GM23338 (cell line): ENCODE results near the gene SSBP2. TPM values are rescaled to one million over a fixed set of nuclear protein-coding genes. Genes with fewer than 3 reads are reported as not detected.
A peak's percentile ranks its signal among the peaks of the same experiment; 100 is the strongest.

Source experiments
- ATAC-seq: fragments of 200-7000 bp; cut with Tn5 transposase; 3 replicates; pipeline ENCODE4 v1.9.1; 2020
- DNase-seq: peaks from one replicate; pipeline ENCODE4 v3.0.0-alpha.2; 2015; ENCODE audit warnings: low spot score
- H2AFZ ChIP-seq: fragments of 200-600 bp; sonication (generic); 2 replicates; pipeline ENCODE4 v1.8.0; 2016; ENCODE audit warnings: antibody characterized with exemption, mild to moderate bottlenecking, moderate library complexity
- H3F3A ChIP-seq: fragments of 200-600 bp; sonication (generic); replicated peaks from 2 replicates; pipeline ENCODE4 v1.8.0; 2017; ENCODE audit warnings: antibody characterized with exemption, mixed run types, low read depth
- H3K27ac ChIP-seq: fragments of 200-600 bp; sonication (generic); 2 replicates; pipeline ENCODE4 v1.6.1; 2016; ENCODE audit warnings: low read depth
- H3K27me3 ChIP-seq: fragments of 200-600 bp; sonication (generic); 2 replicates; pipeline ENCODE4 v1.8.0; 2016; ENCODE audit warnings: mild to moderate bottlenecking, mixed run types, moderate library complexity; ENCODE audit not compliant: insufficient read depth
- H3K36me3 ChIP-seq: fragments of 200-600 bp; sonication (generic); 2 replicates; pipeline ENCODE4 v1.8.0; 2016; ENCODE audit warnings: mild to moderate bottlenecking; ENCODE audit not compliant: insufficient read depth
- H3K4me1 ChIP-seq: fragments of 200-600 bp; sonication (generic); 2 replicates; pipeline ENCODE4 v1.8.0; 2016; ENCODE audit warnings: mild to moderate bottlenecking, moderate library complexity; ENCODE audit not compliant: insufficient read depth
- H3K4me2 ChIP-seq: fragments of 200-600 bp; sonication (generic); 2 replicates; pipeline ENCODE4 v1.7.1; 2017; ENCODE audit warnings: mixed run types
- H3K4me3 ChIP-seq: fragments of 200-600 bp; sonication (generic); 2 replicates; pipeline ENCODE4 v1.6.1; 2016; ENCODE audit warnings: mixed run types
- H3K79me2 ChIP-seq: fragments of 200-600 bp; sonication (generic); replicated peaks from 2 replicates; pipeline ENCODE4 v1.8.0; 2017; ENCODE audit warnings: mild to moderate bottlenecking; ENCODE audit not compliant: insufficient read depth
- H3K9me2 ChIP-seq: fragments of 200-600 bp; sonication (generic); 2 replicates; pipeline ENCODE4 v1.8.0; 2017; ENCODE audit not compliant: insufficient read depth
- H4K20me1 ChIP-seq: fragments of 200-600 bp; sonication (generic); replicated peaks from 2 replicates; pipeline ENCODE4 v1.8.0; 2017; ENCODE audit warnings: mild to moderate bottlenecking; ENCODE audit not compliant: insufficient read depth
- H3K27ac Mint-ChIP-seq: 2 replicates; pipeline ENCODE4 v1.8.0; 2020; ENCODE audit warnings: inconsistent platforms, mild to moderate bottlenecking, moderate library complexity, mixed read lengths
- H3K27me3 Mint-ChIP-seq: 3 replicates; pipeline ENCODE4 v1.8.0; 2022; ENCODE audit warnings: low read depth, mild to moderate bottlenecking, moderate library complexity, mixed read lengths, inconsistent platforms; ENCODE audit not compliant: insufficient read depth, poor library complexity
- H3K36me3 Mint-ChIP-seq: 3 replicates; pipeline ENCODE4 v1.8.0; 2021; ENCODE audit warnings: low read depth, mild to moderate bottlenecking, inconsistent platforms, moderate library complexity, mixed read lengths
- H3K4me1 Mint-ChIP-seq: 3 replicates; pipeline ENCODE4 v1.8.0; 2020; ENCODE audit warnings: mild to moderate bottlenecking, inconsistent platforms, mixed read lengths
- H3K4me3 Mint-ChIP-seq: 3 replicates; pipeline ENCODE4 v1.8.0; 2021; ENCODE audit warnings: moderate library complexity, mild to moderate bottlenecking, inconsistent platforms, mixed read lengths
- H3K9me3 Mint-ChIP-seq: 3 replicates; pipeline ENCODE4 v1.8.0; 2020; ENCODE audit warnings: moderate library complexity, mild to moderate bottlenecking, inconsistent platforms, mixed read lengths
- CREB1 ChIP-seq: fragments of 250-450 bp; sonication (Bioruptor Pico); IDR thresholded peaks from 2 replicates; pipeline ENCODE4 v1.5.0; 2020; ENCODE audit warnings: low read depth, mild to moderate bottlenecking, moderate library complexity
- EZH2 ChIP-seq: fragments of 200-600 bp; sonication (generic); IDR thresholded peaks from one replicate; pipeline ENCODE4 v1.8.0; 2017; ENCODE audit warnings: antibody characterized with exemption, mild to moderate bottlenecking, low read depth; ENCODE audit not compliant: unreplicated experiment
- JUNB ChIP-seq: IDR thresholded peaks from one replicate; pipeline ENCODE4 v1.6.1; 2016; ENCODE audit warnings: antibody characterized with exemption; ENCODE audit not compliant: unreplicated experiment
- NANOG ChIP-seq: IDR thresholded peaks from 2 replicates; pipeline ENCODE4 v1.6.1; 2016; ENCODE audit warnings: antibody characterized with exemption, borderline replicate concordance
- STAT1 ChIP-seq: IDR thresholded peaks from one replicate; pipeline ENCODE4 v1.6.1; 2016; ENCODE audit warnings: antibody characterized with exemption; ENCODE audit not compliant: unreplicated experiment
- ZNF331 ChIP-seq: fragments of 250-450 bp; sonication (Bioruptor Pico); IDR thresholded peaks from 2 replicates; pipeline ENCODE4 v1.5.0; 2020; ENCODE audit warnings: low read depth, mild to moderate bottlenecking, moderate library complexity
- polyA plus RNA-seq: library from polyadenylated mRNA; unstranded; fragments of >200 nt; fragmentation: Nextera tagmentation; extraction: Ambion mirVana; gene quantifications from 2 replicates; pipeline ENCODE4 v1.2.1, GENCODE V29; 2016
- total RNA-seq: library from RNA; depleted of rRNA; stranded (reverse); fragments of >200 nt; shearing (Covaris generic); gene quantifications from 2 replicates; pipeline ENCODE4 v1.2.3, GENCODE V29; 2014
- TF ChIP-seq, protein P1 (sequence below): fragments of 250-450 bp; sonication (Bioruptor Pico); IDR thresholded peaks from 2 replicates; pipeline ENCODE4 v1.5.0; 2020; ENCODE audit warnings: mild to moderate bottlenecking, moderate library complexity
- TF ChIP-seq, protein P2 (sequence below), 2 experiments: fragments of 200-600 bp in 1 of 2; sonication (generic) in 1 of 2; conservative IDR thresholded peaks; 2 replicates each; pipeline versions ENCODE4 v1.5.1 to v1.6.1; 2016 to 2017; ENCODE audit warnings: antibody characterized with exemption in 2 of 2, low read depth in 2 of 2, mild to moderate bottlenecking in 2 of 2, moderate library complexity in 1 of 2

Gene SSBP2
- total and polyA plus RNA-seq, 2 experiments from 2014 or later = 21.5 to 24.7 TPM

DNA sequence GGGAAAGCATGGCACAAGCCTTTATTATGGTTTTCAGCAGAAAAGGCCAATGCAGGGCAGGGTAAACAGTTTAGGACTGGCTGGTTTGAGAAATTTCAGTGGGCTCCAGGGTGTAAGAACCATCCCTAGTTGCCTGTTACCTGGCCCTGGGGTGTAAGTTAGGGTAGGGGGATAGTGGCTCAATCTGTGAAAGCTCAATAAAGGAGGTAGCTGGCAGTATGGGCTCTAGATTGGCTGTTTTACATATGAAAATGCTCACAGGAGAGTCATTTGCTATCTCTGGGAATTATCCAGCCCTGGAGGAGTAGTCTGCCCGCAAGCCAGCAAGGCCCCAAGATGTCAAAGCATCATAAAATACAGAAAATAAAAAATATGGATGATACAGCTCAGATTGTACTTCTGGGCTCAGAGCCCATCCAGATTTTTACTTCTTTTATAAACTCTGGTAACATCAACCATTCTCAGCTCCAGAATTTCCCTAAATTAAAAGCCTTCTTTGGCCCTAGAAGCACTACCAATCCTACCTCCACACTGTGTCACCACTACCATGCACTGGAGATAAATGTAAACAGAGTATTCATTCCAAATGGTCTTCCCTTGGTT, 31.1 kb downstream of the SSBP2 start (continued):
- TF ChIP-seq, protein P1, sequence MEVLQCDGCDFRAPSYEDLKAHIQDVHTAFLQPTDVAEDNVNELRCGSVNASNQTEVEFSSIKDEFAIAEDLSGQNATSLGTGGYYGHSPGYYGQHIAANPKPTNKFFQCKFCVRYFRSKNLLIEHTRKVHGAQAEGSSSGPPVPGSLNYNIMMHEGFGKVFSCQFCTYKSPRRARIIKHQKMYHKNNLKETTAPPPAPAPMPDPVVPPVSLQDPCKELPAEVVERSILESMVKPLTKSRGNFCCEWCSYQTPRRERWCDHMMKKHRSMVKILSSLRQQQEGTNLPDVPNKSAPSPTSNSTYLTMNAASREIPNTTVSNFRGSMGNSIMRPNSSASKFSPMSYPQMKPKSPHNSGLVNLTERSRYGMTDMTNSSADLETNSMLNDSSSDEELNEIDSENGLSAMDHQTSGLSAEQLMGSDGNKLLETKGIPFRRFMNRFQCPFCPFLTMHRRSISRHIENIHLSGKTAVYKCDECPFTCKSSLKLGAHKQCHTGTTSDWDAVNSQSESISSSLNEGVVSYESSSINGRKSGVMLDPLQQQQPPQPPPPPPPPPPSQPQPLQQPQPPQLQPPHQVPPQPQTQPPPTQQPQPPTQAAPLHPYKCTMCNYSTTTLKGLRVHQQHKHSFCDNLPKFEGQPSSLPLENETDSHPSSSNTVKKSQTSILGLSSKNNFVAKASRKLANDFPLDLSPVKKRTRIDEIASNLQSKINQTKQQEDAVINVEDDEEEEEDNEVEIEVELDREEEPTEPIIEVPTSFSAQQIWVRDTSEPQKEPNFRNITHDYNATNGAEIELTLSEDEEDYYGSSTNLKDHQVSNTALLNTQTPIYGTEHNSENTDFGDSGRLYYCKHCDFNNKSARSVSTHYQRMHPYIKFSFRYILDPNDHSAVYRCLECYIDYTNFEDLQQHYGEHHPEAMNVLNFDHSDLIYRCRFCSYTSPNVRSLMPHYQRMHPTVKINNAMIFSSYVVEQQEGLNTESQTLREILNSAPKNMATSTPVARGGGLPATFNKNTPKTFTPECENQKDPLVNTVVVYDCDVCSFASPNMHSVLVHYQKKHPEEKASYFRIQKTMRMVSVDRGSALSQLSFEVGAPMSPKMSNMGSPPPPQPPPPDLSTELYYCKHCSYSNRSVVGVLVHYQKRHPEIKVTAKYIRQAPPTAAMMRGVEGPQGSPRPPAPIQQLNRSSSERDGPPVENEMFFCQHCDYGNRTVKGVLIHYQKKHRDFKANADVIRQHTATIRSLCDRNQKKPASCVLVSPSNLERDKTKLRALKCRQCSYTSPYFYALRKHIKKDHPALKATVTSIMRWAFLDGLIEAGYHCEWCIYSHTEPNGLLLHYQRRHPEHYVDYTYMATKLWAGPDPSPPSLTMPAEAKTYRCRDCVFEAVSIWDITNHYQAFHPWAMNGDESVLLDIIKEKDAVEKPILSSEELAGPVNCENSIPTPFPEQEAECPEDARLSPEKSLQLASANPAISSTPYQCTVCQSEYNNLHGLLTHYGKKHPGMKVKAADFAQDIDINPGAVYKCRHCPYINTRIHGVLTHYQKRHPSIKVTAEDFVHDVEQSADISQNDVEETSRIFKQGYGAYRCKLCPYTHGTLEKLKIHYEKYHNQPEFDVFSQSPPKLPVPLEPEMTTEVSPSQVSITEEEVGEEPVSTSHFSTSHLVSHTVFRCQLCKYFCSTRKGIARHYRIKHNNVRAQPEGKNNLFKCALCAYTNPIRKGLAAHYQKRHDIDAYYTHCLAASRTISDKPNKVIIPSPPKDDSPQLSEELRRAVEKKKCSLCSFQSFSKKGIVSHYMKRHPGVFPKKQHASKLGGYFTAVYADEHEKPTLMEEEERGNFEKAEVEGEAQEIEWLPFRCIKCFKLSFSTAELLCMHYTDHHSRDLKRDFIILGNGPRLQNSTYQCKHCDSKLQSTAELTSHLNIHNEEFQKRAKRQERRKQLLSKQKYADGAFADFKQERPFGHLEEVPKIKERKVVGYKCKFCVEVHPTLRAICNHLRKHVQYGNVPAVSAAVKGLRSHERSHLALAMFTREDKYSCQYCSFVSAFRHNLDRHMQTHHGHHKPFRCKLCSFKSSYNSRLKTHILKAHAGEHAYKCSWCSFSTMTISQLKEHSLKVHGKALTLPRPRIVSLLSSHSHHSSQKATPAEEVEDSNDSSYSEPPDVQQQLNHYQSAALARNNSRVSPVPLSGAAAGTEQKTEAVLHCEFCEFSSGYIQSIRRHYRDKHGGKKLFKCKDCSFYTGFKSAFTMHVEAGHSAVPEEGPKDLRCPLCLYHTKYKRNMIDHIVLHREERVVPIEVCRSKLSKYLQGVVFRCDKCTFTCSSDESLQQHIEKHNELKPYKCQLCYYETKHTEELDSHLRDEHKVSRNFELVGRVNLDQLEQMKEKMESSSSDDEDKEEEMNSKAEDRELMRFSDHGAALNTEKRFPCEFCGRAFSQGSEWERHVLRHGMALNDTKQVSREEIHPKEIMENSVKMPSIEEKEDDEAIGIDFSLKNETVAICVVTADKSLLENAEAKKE = no peak
- TF ChIP-seq, protein P2, sequence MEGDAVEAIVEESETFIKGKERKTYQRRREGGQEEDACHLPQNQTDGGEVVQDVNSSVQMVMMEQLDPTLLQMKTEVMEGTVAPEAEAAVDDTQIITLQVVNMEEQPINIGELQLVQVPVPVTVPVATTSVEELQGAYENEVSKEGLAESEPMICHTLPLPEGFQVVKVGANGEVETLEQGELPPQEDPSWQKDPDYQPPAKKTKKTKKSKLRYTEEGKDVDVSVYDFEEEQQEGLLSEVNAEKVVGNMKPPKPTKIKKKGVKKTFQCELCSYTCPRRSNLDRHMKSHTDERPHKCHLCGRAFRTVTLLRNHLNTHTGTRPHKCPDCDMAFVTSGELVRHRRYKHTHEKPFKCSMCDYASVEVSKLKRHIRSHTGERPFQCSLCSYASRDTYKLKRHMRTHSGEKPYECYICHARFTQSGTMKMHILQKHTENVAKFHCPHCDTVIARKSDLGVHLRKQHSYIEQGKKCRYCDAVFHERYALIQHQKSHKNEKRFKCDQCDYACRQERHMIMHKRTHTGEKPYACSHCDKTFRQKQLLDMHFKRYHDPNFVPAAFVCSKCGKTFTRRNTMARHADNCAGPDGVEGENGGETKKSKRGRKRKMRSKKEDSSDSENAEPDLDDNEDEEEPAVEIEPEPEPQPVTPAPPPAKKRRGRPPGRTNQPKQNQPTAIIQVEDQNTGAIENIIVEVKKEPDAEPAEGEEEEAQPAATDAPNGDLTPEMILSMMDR (conservative IDR thresholded peaks at IDR 0.05; ENCODE audit: low read depth in 2 of 2) = no peak
- TF ChIP-seq JUNB = no peak
- no peak for TF ChIP-seq EZH2
- no peak for TF ChIP-seq CREB1
- no peak for TF ChIP-seq ZNF331
- no peak for TF ChIP-seq NANOG

DNA sequence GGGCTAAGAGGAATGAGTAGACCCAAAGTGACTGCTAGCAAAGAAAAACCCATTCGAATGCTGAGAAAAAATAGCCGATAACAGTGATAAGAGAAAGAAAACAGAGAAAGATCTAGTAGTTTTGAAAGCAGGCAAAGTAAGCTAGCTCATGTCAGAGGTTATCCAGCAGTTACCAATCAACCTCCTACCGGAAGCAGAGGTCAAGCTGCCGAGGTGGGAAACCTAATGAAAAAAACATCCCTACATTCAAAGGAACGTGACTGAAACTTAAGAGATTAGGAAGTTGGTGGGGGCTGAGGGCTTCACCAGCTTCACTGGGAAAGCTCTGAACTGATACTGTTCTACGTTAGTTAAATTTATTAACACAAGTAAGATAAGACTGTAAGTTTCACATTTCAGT, 32.6 kb downstream of the SSBP2 start:
- Histone ChIP-seq H3K79me2 (no peaks in the 10 kb centered on the region), H3K4me1 (peaks cover 40% of the 10 kb centered on the region), H3K4me3 (no peak overlapping the region), H2AFZ (no peak overlapping the region), H3K36me3 (no peaks in the 10 kb centered on the region), H3F3A (no peaks in the 10 kb centered on the region), H4K20me1 (no peaks in the 10 kb centered on the region), H3K9me2 (no peaks in the 10 kb centered on the region), H3K4me2 (no peak overlapping the region), H3K27ac (no peak overlapping the region), H3K27me3 (no peaks in the 10 kb centered on the region)
- no peaks in the 10 kb centered on the region for H3K27me3 Mint-ChIP-seq
- H3K9me3 Mint-ChIP-seq = no peaks in the 10 kb centered on the region
- peaks cover 43% of the 10 kb centered on the region for H3K4me1 Mint-ChIP-seq
- no peaks in the 10 kb centered on the region for H3K36me3 Mint-ChIP-seq
- ATAC-seq (peak; percentile 33; the same call in 2 of the 3 replicates), DNase-seq (peak; percentile 24)
- H3K27ac Mint-ChIP-seq = no peak overlapping the region
- H3K4me3 Mint-ChIP-seq = no peak overlapping the region
- TF ChIP-seq NANOG = no peak
- no peak for TF ChIP-seq STAT1
- TF ChIP-seq, protein P1 = no peak
- TF ChIP-seq ZNF331 = no peak
